Measurements from ENCODE around the gene SSRP1.

DNA sequence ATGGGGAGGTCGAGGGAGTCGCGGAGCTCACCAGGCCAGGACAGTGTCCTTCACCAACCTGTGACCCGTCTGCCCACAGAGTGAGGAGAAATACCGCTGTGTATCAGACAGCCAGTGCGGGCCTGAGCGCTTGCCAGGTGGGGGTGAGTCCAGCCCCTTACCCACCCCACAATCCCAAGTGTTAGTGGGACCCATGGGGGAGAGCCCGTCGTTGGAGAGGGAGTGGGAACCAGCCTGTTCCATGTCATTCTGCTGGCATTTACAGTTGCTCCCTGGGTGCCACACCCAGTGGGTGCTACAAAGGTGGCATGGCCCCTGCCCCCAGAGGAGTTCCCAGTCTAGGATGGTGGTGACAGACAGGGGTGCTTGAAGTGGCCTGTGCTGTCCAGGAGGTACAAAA lies 11.6 kb upstream of the SSRP1 start:
- TF ChIP-seq, protein P1, sequence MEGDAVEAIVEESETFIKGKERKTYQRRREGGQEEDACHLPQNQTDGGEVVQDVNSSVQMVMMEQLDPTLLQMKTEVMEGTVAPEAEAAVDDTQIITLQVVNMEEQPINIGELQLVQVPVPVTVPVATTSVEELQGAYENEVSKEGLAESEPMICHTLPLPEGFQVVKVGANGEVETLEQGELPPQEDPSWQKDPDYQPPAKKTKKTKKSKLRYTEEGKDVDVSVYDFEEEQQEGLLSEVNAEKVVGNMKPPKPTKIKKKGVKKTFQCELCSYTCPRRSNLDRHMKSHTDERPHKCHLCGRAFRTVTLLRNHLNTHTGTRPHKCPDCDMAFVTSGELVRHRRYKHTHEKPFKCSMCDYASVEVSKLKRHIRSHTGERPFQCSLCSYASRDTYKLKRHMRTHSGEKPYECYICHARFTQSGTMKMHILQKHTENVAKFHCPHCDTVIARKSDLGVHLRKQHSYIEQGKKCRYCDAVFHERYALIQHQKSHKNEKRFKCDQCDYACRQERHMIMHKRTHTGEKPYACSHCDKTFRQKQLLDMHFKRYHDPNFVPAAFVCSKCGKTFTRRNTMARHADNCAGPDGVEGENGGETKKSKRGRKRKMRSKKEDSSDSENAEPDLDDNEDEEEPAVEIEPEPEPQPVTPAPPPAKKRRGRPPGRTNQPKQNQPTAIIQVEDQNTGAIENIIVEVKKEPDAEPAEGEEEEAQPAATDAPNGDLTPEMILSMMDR (IDR thresholded peaks at IDR 0.05): no peak
- TF ChIP-seq POLR2A (IDR thresholded peaks at IDR 0.05): no peak

Measured in uterus (tissue), 2 donors.